GM20000 (cell line): ENCODE measurements around the gene TNF.
A peak's percentile ranks its signal among the peaks of the same experiment; 100 is the strongest.

Experiments used
- DNase-seq: peaks from one replicate; pipeline ENCODE4 v3.0.0; 2012; ENCODE audit warnings: low spot score
- CTCF ChIP-seq: IDR thresholded peaks from 2 replicates; pipeline ENCODE4 v1.5.1; 2012; ENCODE audit warnings: mild to moderate bottlenecking, control low read depth; ENCODE audit errors: extremely low read depth, missing control alignments

Gene TNF

DNA sequence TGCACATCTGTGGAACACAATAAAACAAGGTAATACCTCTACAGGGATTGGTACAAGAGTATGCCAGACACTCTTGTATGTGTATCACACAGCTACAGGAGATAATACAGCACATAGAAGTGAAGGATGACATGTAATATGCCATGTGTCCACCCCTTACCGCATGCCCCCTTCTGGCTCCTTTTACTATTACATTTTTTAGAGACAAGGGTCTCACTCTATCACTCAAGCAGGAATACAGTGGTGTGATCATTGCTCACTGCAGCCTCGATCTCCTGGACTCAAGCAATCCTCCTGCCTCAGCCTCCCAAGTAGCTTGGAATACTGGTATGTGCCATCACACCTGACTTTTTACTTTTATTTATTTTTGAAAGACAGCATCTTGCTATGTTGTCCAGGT, 21.6 kb downstream of the TNF start:
- no peak for TF ChIP-seq CTCF
- no peak for DNase-seq

- no peak for TF ChIP-seq CTCF
- DNase-seq, result no peak
Observed at GRCh38 chr6:31607317-31607716, 32.0 kb downstream of the TNF start.

GRCh38 chr6:31609519-31610406, 34.4 kb downstream of the TNF start:
- no peak for TF ChIP-seq CTCF
- no peak for DNase-seq

GRCh38 chr6:31610968-31611367, 35.6 kb downstream of the TNF start:
- no peak for TF ChIP-seq CTCF
- no peak for DNase-seq

DNA sequence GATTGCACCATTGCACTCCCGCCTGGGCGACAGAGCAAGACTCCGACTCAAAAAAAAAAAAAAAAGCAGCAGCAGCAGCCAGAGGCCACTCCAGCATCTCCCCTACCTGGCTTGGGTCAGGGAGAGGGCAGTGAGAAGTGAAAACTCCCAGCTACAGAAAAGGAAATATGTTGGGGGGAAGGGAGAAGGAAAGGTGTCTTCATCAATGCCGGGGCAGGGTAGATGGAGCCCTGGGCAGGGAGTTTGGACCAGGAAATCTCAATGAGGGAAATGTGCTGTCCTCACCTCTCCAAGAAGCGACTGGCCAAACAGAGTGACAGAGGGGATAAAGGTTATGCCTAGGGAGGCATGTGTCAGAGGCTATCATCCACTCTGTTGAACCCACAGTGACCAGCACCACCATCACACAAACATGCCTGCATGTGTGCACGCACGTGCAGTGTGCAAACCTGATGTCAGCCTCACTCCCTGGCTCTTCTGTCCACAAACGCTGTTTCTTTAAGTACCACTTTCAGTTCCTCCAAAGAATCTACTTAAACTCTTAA, 38.8 kb downstream of the TNF start:
- DNase-seq, result peak; percentile 77
- TF ChIP-seq CTCF, result no peak

DNA sequence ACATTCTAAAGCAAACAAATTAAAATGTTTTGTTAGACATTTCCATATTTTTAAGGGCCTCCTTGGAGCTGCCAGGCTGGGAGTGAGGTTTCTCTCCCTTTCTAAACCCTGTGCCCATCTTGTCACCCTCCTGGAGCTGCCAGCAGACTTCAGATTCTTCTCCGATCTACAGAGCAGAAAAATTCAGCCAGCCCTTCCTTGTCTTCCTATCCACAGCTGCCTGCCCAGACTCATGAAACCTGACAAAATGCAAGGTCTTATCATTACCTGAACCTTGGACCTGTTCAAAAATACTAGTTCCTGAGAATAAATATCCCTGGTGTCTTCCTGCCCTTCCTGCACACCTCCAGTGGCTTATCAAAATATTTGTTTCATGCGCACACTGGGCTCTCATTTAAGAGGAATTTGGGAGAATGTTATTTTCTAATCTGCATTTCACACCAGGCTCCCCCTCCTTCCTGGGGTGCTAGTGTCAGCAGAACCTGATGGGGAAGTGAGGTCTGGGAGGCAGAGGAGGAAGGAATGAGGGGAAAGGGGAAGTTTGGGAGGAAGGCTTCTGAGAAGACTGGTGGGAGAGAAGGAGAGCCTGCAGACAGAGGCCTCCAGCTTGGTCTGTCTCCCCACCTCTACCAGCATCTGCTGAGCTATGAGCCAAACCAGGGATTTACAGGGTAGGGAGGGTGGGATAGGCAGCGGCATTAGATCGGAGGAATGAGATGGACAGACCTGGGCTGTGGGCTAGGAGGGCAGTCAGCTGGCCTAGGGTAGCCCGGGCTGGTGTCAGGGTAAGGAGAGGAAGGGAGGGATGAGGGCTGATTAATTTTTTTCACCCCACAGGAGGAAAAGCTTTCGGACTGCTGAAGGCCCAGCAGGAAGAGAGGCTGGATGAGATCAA, 39.6 kb downstream of the TNF start, which contains the start of gene AIF1:
Gene AIF1 (plus strand): TSS at position 551 of the 895 bp plus-strand sequence. CDS start 96 bp downstream, at position 647.
- DNase-seq, result no peak
- no peak for TF ChIP-seq CTCF

DNA sequence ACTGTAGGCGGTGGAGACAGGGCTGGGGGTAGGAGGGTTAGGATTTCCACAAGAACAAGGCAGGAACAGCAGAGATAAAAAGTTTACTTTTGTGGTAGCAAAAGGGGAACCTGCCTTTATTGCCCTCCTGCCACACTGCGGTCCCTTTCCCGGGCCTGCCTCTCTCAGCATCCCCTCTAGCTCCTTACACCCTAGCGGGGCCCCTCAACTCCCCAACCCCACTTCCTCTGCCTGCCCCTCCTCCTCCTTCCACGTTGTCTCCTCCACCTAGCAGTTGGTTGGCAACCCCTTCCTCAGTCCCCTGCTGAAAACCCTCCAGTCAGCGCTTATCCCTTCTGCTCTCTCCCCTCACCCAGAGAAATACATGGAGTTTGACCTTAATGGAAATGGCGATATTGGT, 40.4 kb downstream of the TNF start:
- no peak for DNase-seq

More for the DNA sequence above, 40.4 kb downstream of the TNF start:
- TF ChIP-seq CTCF, result no peak
